Breast epithelium (tissue), 3 donors: Measurements from ENCODE around the gene ZNF778.

Experiments used
- POLR2AphosphoS5 ChIP-seq, 3 donors: sonication (generic); formaldehyde crosslinking; IDR thresholded peaks; one replicate each; pipeline ENCODE4 v1.6.1; 2017; ENCODE audit warnings: antibody characterized with exemption in 3 of 3
- TF ChIP-seq, protein P1 (sequence below), 3 donors: fragments of 450-650 bp; IDR thresholded peaks; one replicate each; pipeline ENCODE4 v1.5.1; 2016 to 2017; ENCODE audit warnings: antibody characterized with exemption in 3 of 3, mild to moderate bottlenecking in 3 of 3, moderate library complexity in 3 of 3

DNA sequence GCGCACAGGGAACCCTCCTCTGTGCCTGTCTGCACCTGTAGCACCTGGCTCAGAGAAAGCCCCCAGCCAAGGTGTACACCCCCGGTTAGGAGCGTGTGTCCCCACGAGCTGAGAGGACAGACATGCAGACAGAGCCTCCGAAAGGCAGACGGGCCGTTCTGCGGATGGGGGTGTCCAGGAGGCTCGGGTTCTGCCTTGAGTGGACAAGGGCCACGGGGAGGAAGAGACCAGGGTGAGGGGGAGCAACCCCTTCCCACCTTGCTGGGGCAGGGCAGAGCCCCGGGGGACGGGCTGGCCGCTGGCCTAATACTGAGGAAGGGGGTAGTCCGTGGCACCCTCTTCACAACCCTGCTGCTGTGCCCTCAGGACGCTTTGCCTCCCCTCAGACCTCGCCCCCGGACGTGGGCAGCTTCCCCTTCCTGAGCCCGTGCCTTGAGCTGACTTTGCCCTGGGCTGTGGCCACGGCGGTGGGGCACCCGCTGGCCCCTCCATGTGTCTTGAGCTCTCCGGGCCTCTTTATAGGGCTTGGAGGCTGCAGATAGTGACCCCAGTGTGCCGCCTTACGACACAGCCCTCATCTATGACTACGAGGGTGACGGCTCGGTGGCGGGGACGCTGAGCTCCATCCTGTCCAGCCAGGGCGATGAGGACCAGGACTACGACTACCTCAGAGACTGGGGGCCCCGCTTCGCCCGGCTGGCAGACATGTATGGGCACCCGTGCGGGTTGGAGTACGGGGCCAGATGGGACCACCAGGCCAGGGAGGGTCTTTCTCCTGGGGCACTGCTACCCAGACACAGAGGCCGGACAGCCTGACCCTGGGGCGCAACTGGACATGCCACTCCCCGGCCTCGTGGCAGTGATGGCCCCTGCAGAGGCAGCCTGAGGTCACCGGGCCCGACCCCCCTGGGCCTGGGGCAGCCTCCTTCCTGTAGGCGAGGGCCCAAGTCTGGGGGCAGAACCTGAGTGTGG, 22.9 kb upstream of the ZNF778 start:
- TF ChIP-seq, protein P1, sequence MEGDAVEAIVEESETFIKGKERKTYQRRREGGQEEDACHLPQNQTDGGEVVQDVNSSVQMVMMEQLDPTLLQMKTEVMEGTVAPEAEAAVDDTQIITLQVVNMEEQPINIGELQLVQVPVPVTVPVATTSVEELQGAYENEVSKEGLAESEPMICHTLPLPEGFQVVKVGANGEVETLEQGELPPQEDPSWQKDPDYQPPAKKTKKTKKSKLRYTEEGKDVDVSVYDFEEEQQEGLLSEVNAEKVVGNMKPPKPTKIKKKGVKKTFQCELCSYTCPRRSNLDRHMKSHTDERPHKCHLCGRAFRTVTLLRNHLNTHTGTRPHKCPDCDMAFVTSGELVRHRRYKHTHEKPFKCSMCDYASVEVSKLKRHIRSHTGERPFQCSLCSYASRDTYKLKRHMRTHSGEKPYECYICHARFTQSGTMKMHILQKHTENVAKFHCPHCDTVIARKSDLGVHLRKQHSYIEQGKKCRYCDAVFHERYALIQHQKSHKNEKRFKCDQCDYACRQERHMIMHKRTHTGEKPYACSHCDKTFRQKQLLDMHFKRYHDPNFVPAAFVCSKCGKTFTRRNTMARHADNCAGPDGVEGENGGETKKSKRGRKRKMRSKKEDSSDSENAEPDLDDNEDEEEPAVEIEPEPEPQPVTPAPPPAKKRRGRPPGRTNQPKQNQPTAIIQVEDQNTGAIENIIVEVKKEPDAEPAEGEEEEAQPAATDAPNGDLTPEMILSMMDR (IDR thresholded peaks at IDR 0.05), result no peak
- TF ChIP-seq POLR2AphosphoS5 (IDR thresholded peaks at IDR 0.05), result no peak
